Cortex of kidney (tissue), 1 donor: ENCODE results near the gene NEURL1B.
"Not testable (repeated sequence)": the region's sequence is repeated elsewhere in the genome, so short reads cannot be mapped to it uniquely, and the experiment has no call there.

Experiments
- DNase-seq: peaks from one replicate; lab custom pipeline; 2025; lab: John Stamatoyannopoulos, UW

The NEURL1B gene

GRCh38 chr5:172657524-172658233 lies 16.6 kb downstream of the NEURL1B start:
- DNase-seq = not testable (repeated sequence)

- DNase-seq = no peak
Observed at GRCh38 chr5:172658391-172658790, 17.3 kb downstream of the NEURL1B start.

- no peak for DNase-seq
Observed at GRCh38 chr5:172658961-172659501, 18.0 kb downstream of the NEURL1B start.

GRCh38 chr5:172659570-172659908 lies 18.5 kb downstream of the NEURL1B start:
- DNase-seq = no peak

- no peak for DNase-seq
Observed at GRCh38 chr5:172659909-172660628, 19.0 kb downstream of the NEURL1B start.

GRCh38 chr5:172660974-172661373 lies 19.9 kb downstream of the NEURL1B start:
- DNase-seq = no peak

GRCh38 chr5:172661526-172661925 lies 20.5 kb downstream of the NEURL1B start:
- DNase-seq = no peak

GRCh38 chr5:172662596-172662995 lies 21.5 kb downstream of the NEURL1B start:
- DNase-seq = no peak

- DNase-seq = no peak
Observed at GRCh38 chr5:172664018-172664417, 23.0 kb downstream of the NEURL1B start.

- DNase-seq = no peak
Observed at GRCh38 chr5:172664681-172665541, 23.8 kb downstream of the NEURL1B start.

GRCh38 chr5:172666251-172666650 lies 25.2 kb downstream of the NEURL1B start:
- DNase-seq = no peak

GRCh38 chr5:172667786-172668593 lies 26.9 kb downstream of the NEURL1B start:
- DNase-seq = no peak

- no peak for DNase-seq
Observed at GRCh38 chr5:172668594-172669071, 27.6 kb downstream of the NEURL1B start.

GRCh38 chr5:172669386-172670004 lies 28.4 kb downstream of the NEURL1B start:
- no peak for DNase-seq

- no peak for DNase-seq
Observed at GRCh38 chr5:172670005-172670402, 28.9 kb downstream of the NEURL1B start.

- no peak for DNase-seq
Observed at GRCh38 chr5:172670444-172670843, 29.4 kb downstream of the NEURL1B start.

GRCh38 chr5:172671091-172671490 lies 30.0 kb downstream of the NEURL1B start:
- no peak for DNase-seq

GRCh38 chr5:172672681-172673080 lies 31.6 kb downstream of the NEURL1B start:
- DNase-seq = no peak

- no peak for DNase-seq
Observed at GRCh38 chr5:172674155-172674554, 33.1 kb downstream of the NEURL1B start.

GRCh38 chr5:172676914-172677475 lies 35.9 kb downstream of the NEURL1B start:
- no peak for DNase-seq
